ENCODE results near the gene ASPG.
A peak's percentile ranks its signal among the peaks of the same experiment; 100 is the strongest.
"Not testable (repeated sequence)": the region's sequence is repeated elsewhere in the genome, so short reads cannot be mapped to it uniquely, and the experiment has no call there.

The ASPG gene

DNA sequence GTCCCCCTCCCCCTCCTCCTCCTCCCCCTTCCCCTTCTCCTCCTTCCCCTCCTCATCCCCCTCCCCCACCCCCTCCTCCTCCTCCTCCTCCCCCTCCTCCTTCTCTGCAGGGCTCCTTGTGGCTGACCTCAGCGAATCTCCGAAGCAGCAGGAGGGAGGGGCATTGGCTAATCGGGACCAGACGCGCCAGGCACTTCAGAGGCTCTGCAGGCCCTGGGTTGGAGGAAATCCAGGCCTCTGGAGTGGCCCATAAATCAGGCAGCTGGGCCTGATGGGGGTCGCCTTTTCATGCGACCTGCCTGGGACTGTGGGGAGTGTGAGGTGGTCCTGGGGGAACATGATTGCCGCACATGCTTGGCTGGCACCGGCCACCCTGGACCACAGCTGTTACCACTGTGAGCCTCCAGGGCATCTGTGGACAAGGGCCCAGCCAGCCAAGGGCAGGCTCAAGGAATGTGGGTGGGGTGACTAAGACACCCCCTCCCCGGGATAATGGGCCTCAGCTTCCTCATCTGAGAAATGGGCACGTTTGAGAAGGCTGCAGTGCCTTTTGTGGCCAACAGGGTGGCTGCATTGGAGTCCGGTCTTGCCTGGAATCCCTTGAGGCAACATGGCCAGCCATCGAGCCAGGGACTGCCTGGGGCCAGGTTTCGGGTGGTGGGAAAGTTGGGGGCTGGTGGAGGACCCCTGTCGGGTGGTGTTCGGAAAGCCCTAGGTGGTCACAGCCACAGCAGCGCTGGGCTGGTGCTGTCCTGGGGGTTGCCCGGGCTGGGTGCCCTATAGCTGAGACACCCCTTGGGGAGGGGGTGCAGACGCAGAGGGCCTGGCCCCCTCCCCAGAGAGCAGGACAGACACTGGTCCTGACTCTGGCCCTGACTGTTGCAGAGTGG is 64.9 kb downstream of the ASPG start:
- DNase-seq = peak; percentile 80

DNA sequence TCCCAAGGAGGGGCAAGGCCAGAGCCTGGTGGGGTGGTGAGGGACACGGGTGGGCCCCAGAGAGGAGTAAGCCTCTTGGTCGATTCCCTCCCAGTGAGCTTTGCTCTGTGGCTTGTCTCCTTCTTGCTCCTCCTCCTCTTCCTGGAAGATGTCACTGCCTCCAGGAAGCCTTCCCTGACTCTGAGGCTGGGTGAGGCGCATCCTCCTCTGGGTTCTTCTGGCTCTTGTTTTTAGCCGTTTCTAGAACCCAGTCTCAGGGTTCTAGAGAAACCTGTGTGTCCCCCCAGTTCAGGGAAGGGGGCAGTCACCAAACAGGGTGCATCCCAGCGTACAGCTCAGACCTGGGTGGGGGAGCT is 65.5 kb downstream of the ASPG start:
- no peak for DNase-seq

DNA sequence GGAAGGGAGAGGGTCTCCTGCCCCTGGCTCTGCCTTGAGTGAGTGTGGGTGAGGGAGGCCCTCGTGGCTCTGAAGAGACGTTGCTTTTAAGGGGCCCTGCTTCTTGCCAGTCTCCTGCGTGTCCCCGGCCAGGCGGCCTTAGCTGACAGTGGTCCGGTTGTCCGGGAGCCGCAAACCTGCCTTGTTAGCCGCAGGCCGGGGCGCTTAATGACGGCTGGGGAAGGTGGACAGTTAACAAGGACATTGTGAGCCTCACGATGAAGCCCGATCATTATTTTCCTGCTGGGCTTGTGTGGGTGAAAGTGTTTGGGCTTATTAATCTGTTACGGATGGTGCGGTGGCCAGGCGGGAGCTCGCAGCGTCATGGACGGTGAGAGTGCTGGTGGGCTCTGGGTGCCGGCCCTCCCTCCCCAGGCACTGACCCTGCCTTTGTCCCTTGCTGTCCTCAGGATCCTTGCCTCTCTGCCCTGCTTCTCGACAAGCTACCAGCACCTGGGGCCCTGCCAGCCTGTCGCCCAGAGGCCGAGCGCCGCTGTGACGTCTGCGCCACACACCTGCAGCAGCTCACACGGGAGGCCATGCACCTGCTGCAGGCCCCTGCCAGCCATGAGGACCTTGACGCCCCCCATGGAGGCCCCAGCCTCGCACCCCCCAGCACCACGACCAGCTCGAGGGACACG is 66.2 kb downstream of the ASPG start:
- no peak for DNase-seq

DNA sequence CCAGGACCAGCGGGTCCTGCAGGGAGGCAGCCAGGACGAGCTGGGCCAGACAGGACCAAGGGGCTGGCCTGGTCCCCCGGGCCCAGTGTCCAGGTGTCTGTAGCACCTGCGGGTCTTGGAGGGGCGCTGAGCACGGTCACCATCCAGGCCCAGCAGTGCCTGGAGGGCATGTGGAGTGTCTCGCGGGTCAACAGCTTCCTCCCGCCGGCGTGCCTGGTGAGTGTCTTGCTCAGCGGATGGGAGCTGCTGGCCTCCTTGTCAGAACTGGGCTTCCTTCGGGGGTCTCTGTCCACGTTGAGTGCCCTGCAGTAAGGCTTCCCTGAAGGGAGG is 66.7 kb downstream of the ASPG start:
- no peak for DNase-seq

DNA sequence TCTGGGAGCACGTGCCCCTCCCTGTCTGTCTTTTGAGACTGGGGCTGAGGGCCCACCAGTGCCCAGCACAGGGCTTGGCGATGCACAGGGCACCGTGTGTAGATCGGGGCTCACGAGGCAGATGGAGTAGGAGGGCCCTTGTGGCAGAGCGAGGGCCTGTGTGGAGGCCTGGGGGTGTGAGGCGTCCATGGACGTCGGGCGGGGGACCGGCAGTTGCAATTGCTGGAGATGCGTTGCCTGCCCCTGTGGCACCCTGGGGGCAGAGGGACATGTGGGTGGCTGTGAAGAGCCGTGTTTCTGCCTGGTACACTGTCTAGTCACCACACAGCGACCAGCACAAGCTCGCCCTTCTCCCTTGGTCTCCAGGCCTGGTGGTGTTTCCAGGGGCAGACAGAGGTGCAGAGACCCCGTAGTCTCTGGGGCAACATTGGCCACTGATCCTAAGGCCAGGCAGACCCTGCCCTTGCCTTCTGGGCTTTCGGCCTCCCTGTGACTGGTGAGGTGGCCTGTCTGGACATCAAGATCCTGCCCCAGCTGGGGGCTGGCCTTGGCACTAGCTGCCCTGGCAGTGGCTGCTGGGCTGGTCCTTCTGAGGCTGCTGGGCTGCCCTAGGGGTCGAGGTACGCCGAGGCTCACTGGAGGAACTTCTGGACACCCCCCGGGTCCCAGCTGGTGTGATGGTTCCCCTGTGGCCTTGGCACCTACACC is 67.3 kb downstream of the ASPG start:
- DNase-seq = no peak

DNA sequence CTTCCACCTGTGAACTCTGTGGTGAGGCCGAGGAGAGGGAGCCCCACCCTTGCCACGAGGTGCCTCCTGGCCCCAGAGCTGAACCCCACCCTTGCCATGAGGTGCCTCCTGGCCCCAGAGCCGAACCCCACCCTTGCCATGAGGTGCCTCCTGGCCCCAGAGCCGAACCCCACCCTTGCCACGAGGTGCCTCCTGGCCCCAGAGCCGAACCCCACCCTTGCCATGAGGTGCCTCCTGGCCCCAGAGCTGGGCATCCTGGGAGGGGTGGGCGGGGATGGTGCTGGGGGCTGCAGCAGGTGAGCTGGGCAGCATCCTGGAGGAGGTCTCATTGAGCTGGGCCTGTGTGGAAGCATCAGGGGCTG is 67.9 kb downstream of the ASPG start:
- not testable (repeated sequence) for DNase-seq

DNA sequence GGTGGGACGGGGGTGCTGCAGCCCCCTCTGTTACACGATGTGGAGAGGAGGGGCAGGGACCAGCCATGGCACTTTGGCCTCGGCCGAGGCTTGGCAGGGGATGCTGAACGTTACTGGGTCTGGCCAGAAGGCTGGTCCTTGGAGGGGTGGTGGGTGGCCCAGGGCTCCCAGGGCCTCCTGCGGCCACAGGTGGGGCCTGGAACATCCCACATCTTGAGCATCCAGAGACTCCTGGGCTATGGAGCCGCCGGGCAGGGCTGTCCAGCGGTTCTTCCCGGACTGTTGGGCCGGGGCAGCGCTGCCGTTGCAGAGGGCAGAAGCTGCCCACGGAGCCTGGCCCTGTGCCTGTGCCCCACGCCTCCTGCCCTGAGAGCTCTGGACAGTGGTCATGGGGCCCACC is 68.7 kb downstream of the ASPG start:
- DNase-seq = no peak

DNA sequence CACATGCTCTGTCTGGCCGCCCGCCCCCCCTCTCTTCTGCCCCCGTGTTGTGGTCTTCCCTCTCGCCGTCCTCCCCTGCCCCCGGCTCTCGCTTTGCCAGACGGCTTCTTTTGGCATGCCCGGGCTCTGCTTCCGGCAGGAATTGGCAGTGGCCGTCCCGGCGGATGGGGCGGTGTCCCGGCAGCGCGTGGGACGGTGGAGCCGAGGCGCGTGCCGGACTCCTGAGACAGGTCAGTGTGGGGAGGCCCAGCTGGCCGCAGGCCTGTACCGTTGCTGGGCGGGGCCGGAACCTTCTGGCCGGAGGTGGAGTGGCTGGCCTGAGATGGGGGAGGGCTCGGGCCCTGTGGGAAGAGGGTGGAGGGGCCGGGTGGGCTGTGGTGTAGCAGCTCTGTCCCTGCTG is 70.0 kb downstream of the ASPG start:
- no peak for DNase-seq

DNA sequence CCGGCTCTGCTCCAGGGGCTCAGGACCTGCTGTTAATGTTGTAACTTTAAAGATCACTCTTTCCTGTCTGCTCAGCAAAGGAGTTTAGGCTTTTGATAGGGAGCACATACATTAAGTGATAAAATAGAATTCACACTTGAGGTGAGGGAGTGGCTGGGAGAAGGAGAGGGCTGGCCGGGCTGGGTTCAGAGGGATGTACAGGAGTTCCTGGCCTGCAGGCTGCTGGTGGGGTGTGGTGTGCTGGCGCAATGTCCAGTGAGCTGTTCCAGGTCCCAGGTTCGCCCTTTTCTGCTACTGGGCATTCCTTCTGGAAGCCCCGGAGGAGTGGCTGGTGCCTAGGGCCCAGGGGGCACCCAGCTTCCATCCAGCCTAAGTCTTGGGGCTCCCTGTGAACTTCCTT is 70.6 kb downstream of the ASPG start:
- DNase-seq = no peak

DNA sequence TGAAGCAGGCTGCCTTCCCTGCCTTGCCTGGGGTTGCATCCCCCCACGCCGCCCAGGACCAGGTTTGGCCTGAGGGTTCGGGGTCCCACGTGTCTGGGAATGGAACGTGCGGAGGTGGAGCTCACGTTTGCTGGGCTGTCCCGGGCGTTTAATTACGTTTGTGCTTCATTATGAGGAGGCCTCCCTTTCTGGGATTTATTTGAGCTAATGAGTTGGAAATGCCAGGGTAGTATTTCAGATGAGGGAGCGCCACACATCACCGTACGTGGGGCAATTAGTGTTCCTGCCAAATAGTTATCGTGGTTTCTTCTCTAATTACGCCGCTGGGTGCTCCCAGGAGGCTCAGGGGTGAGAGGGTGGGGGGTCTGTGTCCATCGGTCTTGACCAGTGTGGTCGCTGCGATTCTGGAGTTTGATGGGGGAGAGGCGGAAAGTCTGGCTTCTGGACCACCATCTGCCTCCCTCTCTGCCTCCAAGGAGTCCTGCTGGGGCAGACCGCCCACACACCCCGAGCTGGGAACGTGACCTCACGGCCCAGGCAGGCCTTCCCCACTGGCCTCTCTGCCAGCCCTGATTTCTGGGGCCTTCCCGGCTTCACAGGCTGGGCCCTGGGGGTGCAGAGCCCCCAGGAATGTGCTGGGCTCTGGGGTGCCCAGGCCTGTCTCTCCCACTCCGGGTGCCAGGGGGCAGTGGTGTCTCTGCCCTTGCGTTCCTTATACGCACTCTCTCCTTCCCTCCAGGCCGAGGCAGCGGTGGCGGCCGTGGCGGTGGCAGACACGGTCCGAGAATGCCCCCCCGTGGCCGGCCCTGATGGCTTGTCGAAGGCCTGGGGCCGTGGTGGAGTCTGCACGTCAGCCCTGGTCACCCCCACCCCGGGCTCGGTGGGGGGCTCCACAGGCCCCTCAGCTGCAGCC is 71.8 kb downstream of the ASPG start:
- no peak for DNase-seq

DNA sequence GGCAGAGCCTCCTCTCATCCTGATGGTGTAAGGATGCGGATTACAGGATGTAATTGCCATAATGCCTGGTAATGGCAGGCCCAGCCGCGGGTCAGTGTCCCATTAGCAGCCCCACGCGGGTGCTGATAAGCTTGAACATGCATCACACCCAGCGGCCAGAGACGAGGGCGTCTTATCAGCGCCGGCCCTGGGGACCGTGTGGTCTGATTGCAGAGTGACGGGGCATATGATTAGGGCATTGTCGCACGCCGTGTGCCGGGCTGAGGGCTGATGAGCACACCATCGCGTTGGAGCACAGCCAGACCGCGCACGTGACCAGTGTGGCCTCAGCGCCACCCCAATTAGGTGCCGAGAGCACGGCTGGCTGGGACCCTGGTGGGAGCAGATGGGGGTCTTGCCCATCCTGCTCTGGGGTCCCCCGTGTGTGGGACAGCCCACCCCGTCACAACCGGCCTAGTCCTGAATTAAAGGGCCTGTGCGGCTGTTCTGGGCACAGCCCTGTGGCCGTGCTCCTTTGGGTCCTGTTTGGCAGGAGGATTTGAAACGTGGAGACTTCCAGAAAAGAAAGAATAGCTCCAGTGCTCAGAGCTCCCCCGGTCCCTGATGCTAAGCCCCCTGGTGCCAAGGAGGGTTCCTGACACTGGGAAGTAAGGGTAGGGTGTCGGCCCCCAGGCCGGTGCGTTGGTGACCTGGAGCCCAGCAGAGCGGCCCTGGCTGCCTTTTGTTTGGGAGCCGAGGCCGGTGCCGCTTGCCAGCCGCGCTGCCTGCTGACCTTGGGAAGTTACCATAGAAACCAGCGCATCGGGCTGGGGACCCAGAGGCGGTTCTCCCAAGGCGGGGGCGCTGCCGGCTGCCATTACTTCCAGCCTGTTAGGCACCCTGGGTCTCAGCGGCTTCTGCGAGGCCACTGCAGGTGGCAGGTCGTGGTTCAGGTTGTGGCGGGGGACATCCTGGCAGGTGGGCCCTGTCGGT is 73.6 kb downstream of the ASPG start:
- DNase-seq = peak; percentile 96

DNA sequence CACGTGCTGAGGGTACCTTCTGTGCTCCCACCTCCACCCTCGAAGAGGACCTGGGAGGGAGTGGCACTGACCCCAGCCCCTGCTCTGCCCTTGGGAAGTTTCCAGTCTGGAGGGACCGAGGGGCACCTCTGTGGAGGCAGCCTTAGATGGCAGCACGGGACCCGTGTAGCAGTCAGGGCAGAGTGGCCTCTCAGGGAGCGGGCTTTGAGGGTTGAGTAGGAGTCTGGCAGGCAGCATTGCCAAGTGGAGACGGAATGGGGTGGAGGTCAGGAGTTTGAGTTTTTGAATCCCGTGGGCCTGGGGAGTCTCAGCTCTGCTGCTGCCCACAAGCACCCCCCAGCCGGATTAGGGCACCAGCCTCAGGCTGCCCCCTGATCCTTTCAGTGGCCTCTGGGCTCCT is 74.5 kb downstream of the ASPG start:
- no peak for DNase-seq

DNA sequence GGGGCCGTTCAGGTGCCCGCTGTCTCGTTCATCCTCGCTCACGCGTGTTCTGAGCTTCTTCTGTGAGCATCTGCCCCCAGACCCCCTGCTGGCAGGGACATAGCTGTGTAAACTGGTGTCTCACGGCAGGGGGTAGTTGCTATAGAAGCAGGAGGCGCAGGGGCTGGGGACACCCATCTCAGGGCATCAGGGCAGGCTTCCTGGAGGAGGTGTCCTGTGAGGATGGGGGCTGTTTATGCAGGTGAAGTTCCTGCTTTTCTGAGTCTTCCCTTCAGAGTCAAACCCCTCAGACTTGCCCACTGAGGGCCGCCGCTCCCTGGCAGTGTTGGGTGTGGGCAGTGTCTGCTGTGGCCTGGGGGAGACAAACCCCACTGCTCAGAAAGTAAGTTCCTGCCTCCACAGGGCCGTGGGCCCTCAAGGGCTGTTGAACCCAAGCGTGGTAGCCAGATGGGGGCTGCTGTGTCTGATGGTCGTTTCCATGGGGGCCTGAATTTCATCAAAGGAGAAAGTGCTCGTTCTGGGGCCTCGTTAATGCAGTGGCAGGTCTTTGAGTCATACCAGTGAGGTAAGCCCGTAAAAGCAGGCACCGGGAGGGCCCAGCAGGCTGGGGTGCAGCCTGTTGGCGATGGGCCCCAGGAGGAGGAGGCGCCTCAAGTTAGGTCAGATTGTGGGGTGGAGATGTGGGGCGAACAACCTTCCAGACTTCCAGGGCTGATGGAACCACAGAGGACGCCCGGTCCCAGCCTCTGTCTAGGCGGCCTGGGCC is 76.3 kb downstream of the ASPG start:
- DNase-seq = no peak

DNA sequence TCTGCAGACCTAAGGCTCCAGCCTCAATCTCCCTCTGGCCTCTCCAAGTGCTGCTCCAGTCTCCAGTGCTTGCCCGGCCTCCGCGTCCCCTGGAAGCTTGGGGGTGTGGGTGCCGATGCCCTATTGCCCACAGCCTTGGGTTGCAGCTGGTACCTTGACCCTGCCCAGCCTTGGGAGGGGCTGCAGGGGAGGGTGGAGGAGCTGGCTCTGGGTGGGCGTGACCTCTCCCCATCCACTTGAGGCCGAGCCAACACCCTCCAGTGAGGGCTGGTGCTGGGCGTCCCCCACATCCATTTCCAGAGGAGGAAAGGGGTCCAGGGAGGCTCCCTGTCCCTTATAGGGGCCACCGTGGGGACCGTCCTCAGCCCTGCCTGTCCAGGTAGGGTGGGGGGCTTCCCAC is 77.0 kb downstream of the ASPG start:
- DNase-seq = no peak

DNA sequence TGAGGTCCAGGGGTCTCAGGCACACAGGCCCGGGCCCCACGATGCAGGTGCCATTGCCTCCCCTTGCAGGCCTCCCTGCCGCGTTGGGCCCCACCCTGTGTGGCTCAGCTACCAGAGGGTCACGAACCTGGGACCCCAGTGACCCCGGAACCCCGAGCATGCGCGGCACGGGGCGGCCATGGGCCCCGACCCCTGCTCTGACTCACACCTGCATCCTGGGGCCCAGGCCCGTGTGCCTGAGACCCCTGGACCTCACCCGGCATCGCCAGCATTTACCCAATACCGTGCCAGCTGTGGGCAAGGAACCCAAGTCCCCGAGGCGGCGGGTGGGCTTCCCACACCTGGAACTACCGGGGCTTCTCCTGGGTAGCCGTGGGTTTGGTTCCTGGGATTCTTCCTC is 78.0 kb downstream of the ASPG start:
- no peak for DNase-seq

DNA sequence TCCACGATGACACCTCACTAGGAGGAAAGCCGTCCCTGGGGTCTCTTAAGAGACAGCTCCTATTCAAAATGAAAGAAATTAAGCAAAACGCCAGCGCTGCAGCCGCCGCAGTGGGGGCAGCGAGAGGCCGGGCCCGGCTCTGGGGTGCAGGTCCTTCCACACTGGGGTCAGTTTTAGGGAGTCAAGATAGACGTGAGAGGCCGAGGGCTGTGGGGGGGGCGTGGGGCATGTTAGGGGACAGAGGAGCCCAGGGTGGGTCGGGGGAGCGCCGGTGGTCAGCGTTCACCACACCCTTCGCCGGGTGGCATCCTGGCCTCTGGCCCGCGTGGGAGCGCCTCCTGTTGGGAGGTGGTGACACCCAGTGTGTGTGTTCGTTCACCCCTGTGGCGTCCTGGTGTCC is 78.5 kb downstream of the ASPG start:
- DNase-seq = no peak

DNA sequence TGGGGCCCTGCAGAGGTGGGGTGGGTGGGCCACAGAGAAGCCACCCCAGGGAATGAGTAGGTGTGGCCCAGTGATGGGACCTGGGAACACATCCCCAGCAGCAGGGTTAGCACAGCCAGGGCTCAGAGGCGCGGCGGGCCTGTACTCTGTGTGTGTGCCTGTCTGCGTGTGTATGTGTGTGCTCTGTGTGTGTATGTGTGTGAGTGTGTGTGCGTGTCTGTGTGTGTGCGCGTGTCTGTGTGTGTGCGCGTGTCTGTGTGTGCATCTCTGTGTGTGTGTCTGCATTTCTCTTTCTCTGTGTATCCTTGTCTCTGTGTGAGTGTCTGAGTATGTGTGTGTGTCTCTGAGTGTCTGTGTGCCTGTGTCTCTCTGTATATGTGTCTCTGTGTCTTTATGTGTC is 79.0 kb downstream of the ASPG start:
- no peak for DNase-seq

Measured in OCI-M1 (cell line).